Neuron (in vitro differentiated cells): Measurements from ENCODE around the gene WNT7B.

Experiments used
- H2AFZ ChIP-seq: one replicate; pipeline ENCODE4 v1.6.1; 2013; ENCODE audit warnings: low read depth, mild to moderate bottlenecking, inconsistent platforms, low read length, moderate library complexity
- H3K27me3 ChIP-seq: one replicate; pipeline ENCODE4 v1.6.1; 2013; ENCODE audit warnings: low read length; ENCODE audit not compliant: insufficient read depth
- H3K36me3 ChIP-seq: one replicate; pipeline ENCODE4 v1.6.1; 2013; ENCODE audit warnings: low read length; ENCODE audit not compliant: insufficient read depth
- H3K4me1 ChIP-seq: one replicate; pipeline ENCODE4 v1.6.1; 2013; ENCODE audit warnings: low read length; ENCODE audit not compliant: insufficient read depth
- H3K4me3 ChIP-seq: 2 replicates; pipeline ENCODE4 v1.5.1; 2013; ENCODE audit warnings: mild to moderate bottlenecking, low read length, moderate library complexity
- H3K9me3 ChIP-seq: one replicate; pipeline ENCODE4 v1.6.1; 2013; ENCODE audit warnings: low read length

WNT7B gene

GRCh38 chr22:45959719-45960476, 17.1 kb downstream of the WNT7B start:
- Histone ChIP-seq H3K27me3 (no peaks in the 10 kb centered on the region), H2AFZ (no peak overlapping the region), H3K36me3 (no peaks in the 10 kb centered on the region), H3K4me1 (peaks cover 5% of the 10 kb centered on the region), H3K9me3 (no peaks in the 10 kb centered on the region), H3K4me3 (no peak overlapping the region)

GRCh38 chr22:45958971-45959370, 18.0 kb downstream of the WNT7B start:
- Histone ChIP-seq H3K9me3 (no peaks in the 10 kb centered on the region), H3K4me3 (no peak overlapping the region), H3K27me3 (no peaks in the 10 kb centered on the region), H3K4me1 (peaks cover 5% of the 10 kb centered on the region), H3K36me3 (no peaks in the 10 kb centered on the region), H2AFZ (no peak overlapping the region)

- no peak overlapping the region for H3K4me3 ChIP-seq
- no peak overlapping the region for H2AFZ ChIP-seq
- H3K4me1 ChIP-seq = peaks cover 5% of the 10 kb centered on the region
- H3K36me3 ChIP-seq = no peaks in the 10 kb centered on the region
- H3K9me3 ChIP-seq = no peaks in the 10 kb centered on the region
- H3K27me3 ChIP-seq = no peaks in the 10 kb centered on the region
Measured at GRCh38 chr22:45957826-45958225, 19.1 kb downstream of the WNT7B start.

- Histone ChIP-seq H3K36me3 (no peaks in the 10 kb centered on the region), H2AFZ (no peak overlapping the region), H3K27me3 (no peaks in the 10 kb centered on the region), H3K9me3 (no peaks in the 10 kb centered on the region), H3K4me1 (peaks cover 5% of the 10 kb centered on the region), H3K4me3 (no peak overlapping the region)
Measured at GRCh38 chr22:45953178-45953577, 23.8 kb downstream of the WNT7B start.

GRCh38 chr22:45952553-45952952, 24.4 kb downstream of the WNT7B start:
- Histone ChIP-seq H3K27me3 (no peaks in the 10 kb centered on the region), H3K36me3 (no peaks in the 10 kb centered on the region), H2AFZ (no peak overlapping the region), H3K4me1 (peaks cover 5% of the 10 kb centered on the region), H3K4me3 (no peak overlapping the region), H3K9me3 (no peaks in the 10 kb centered on the region)

GRCh38 chr22:45952151-45952550, 24.8 kb downstream of the WNT7B start:
- Histone ChIP-seq H3K9me3 (no peaks in the 10 kb centered on the region), H3K27me3 (no peaks in the 10 kb centered on the region), H3K4me1 (peaks cover 5% of the 10 kb centered on the region), H3K4me3 (no peak overlapping the region), H3K36me3 (no peaks in the 10 kb centered on the region), H2AFZ (no peak overlapping the region)

- Histone ChIP-seq H3K4me3 (no peak overlapping the region), H2AFZ (no peak overlapping the region), H3K4me1 (no peaks in the 10 kb centered on the region), H3K27me3 (no peaks in the 10 kb centered on the region), H3K9me3 (no peaks in the 10 kb centered on the region), H3K36me3 (no peaks in the 10 kb centered on the region)
Measured at GRCh38 chr22:45949891-45950290, 27.1 kb downstream of the WNT7B start.

GRCh38 chr22:45949258-45949870, 27.6 kb downstream of the WNT7B start:
- no peaks in the 10 kb centered on the region for H3K9me3 ChIP-seq
- H3K36me3 ChIP-seq = no peaks in the 10 kb centered on the region
- no peak overlapping the region for H2AFZ ChIP-seq
- no peak overlapping the region for H3K4me3 ChIP-seq
- H3K27me3 ChIP-seq = no peaks in the 10 kb centered on the region
- no peaks in the 10 kb centered on the region for H3K4me1 ChIP-seq

- Histone ChIP-seq H3K9me3 (no peaks in the 10 kb centered on the region), H3K27me3 (no peaks in the 10 kb centered on the region), H2AFZ (no peak overlapping the region), H3K4me3 (no peak overlapping the region), H3K36me3 (no peaks in the 10 kb centered on the region), H3K4me1 (no peaks in the 10 kb centered on the region)
Measured at GRCh38 chr22:45948081-45948648, 28.8 kb downstream of the WNT7B start.

GRCh38 chr22:45946805-45947600, 30.0 kb downstream of the WNT7B start:
- no peak overlapping the region for H3K4me3 ChIP-seq

GRCh38 chr22:45945621-45946106, 31.3 kb downstream of the WNT7B start:
- no peak overlapping the region for H3K4me3 ChIP-seq
- H3K9me3 ChIP-seq = no peaks in the 10 kb centered on the region
- no peaks in the 10 kb centered on the region for H3K4me1 ChIP-seq
- no peaks in the 10 kb centered on the region for H3K36me3 ChIP-seq
- no peaks in the 10 kb centered on the region for H3K27me3 ChIP-seq
- no peak overlapping the region for H2AFZ ChIP-seq

More at GRCh38 chr22:45946805-45947600, 30.0 kb downstream of the WNT7B start:
- Histone ChIP-seq H3K27me3 (no peaks in the 10 kb centered on the region), H2AFZ (no peak overlapping the region), H3K9me3 (no peaks in the 10 kb centered on the region), H3K36me3 (no peaks in the 10 kb centered on the region), H3K4me1 (no peaks in the 10 kb centered on the region)

- Histone ChIP-seq H3K4me3 (no peak overlapping the region), H3K36me3 (no peaks in the 10 kb centered on the region), H3K9me3 (peaks cover 2% of the 10 kb centered on the region), H3K4me1 (no peaks in the 10 kb centered on the region), H2AFZ (no peak overlapping the region), H3K27me3 (no peaks in the 10 kb centered on the region)
Measured at GRCh38 chr22:45942787-45943493, 34.0 kb downstream of the WNT7B start.
